Measurements from ENCODE around the gene IFT122.

Gene IFT122

GRCh38 chr3:129432036-129432435 is 8.0 kb upstream of the IFT122 start:
- Histone ChIP-seq H3K9me3 (ENCODE audit: insufficient read depth, low read length) (no peaks in the 10 kb centered on the region), H3K4me1 (ENCODE audit: insufficient read depth, insufficient read length) (peaks cover 6% of the 10 kb centered on the region), H3K36me3 (ENCODE audit: insufficient read depth, insufficient read length, low read length) (peaks cover 75% of the 10 kb centered on the region), H3K27me3 (ENCODE audit: insufficient read depth, insufficient read length) (peaks cover 14% of the 10 kb centered on the region), H3K9ac (ENCODE audit: insufficient read length, low read depth) (no peak overlapping the region), H3K4me3 (ENCODE audit: insufficient read length, low read depth) (no peak overlapping the region)
- no peak for DNase-seq (ENCODE audit: low read depth, low spot score)
- TF ChIP-seq SUZ12 (IDR thresholded peaks at IDR 0.05; ENCODE audit: extremely low read depth, insufficient read depth, insufficient read length) = no peak
- TF ChIP-seq ZNF274 (IDR thresholded peaks at IDR 0.05; ENCODE audit: low read depth, low read length) = no peak
- no peak for TF ChIP-seq YY1 (IDR thresholded peaks at IDR 0.05; ENCODE audit: insufficient read depth, insufficient read length)

- no peaks in the 10 kb centered on the region for H3K9me3 ChIP-seq (ENCODE audit: insufficient read depth, low read length)
- H3K4me1 ChIP-seq (ENCODE audit: insufficient read depth, insufficient read length) = peaks cover 6% of the 10 kb centered on the region
- DNase-seq (ENCODE audit: low read depth, low spot score) = no peak
- TF ChIP-seq SUZ12 (IDR thresholded peaks at IDR 0.05; ENCODE audit: extremely low read depth, insufficient read depth, insufficient read length) (no peak), ZNF274 (IDR thresholded peaks at IDR 0.05; ENCODE audit: low read depth, low read length) (no peak), YY1 (IDR thresholded peaks at IDR 0.05; ENCODE audit: insufficient read depth, insufficient read length) (no peak)
- no peak overlapping the region for H3K9ac ChIP-seq (ENCODE audit: insufficient read length, low read depth)
- peaks cover 81% of the 10 kb centered on the region for H3K36me3 ChIP-seq (ENCODE audit: insufficient read depth, insufficient read length, low read length)
- H3K4me3 ChIP-seq (ENCODE audit: insufficient read length, low read depth) = no peak overlapping the region
- H3K27me3 ChIP-seq (ENCODE audit: insufficient read depth, insufficient read length) = peaks cover 7% of the 10 kb centered on the region
These were observed 7.4 kb upstream of the IFT122 start for GRCh38 chr3:129432671-129433070.

- no peaks in the 10 kb centered on the region for H3K9me3 ChIP-seq (ENCODE audit: insufficient read depth, low read length)
- H3K27me3 ChIP-seq (ENCODE audit: insufficient read depth, insufficient read length) = no peaks in the 10 kb centered on the region
- DNase-seq (ENCODE audit: low read depth, low spot score) = no peak
- H3K4me1 ChIP-seq (ENCODE audit: insufficient read depth, insufficient read length) = peaks cover 6% of the 10 kb centered on the region
- no peak overlapping the region for H3K4me3 ChIP-seq (ENCODE audit: insufficient read length, low read depth)
- H3K36me3 ChIP-seq (ENCODE audit: insufficient read depth, insufficient read length, low read length) = peaks cover 89% of the 10 kb centered on the region
- no peak for TF ChIP-seq YY1 (IDR thresholded peaks at IDR 0.05; ENCODE audit: insufficient read depth, insufficient read length)
- no peak for TF ChIP-seq SUZ12 (IDR thresholded peaks at IDR 0.05; ENCODE audit: extremely low read depth, insufficient read depth, insufficient read length)
- TF ChIP-seq ZNF274 (IDR thresholded peaks at IDR 0.05; ENCODE audit: low read depth, low read length) = no peak
- no peak overlapping the region for H3K9ac ChIP-seq (ENCODE audit: insufficient read length, low read depth)
These were observed 6.5 kb upstream of the IFT122 start for GRCh38 chr3:129433565-129433964.

- no peaks in the 10 kb centered on the region for H3K9me3 ChIP-seq (ENCODE audit: insufficient read depth, low read length)
- H3K9ac ChIP-seq (ENCODE audit: insufficient read length, low read depth) = no peak overlapping the region
- TF ChIP-seq ZNF274 (IDR thresholded peaks at IDR 0.05; ENCODE audit: low read depth, low read length) (no peak), YY1 (IDR thresholded peaks at IDR 0.05; ENCODE audit: insufficient read depth, insufficient read length) (no peak), SUZ12 (IDR thresholded peaks at IDR 0.05; ENCODE audit: extremely low read depth, insufficient read depth, insufficient read length) (no peak)
- no peak for DNase-seq (ENCODE audit: low read depth, low spot score)
- no peak overlapping the region for H3K4me3 ChIP-seq (ENCODE audit: insufficient read length, low read depth)
- no peaks in the 10 kb centered on the region for H3K27me3 ChIP-seq (ENCODE audit: insufficient read depth, insufficient read length)
- H3K36me3 ChIP-seq (ENCODE audit: insufficient read depth, insufficient read length, low read length) = peaks cover 89% of the 10 kb centered on the region
- H3K4me1 ChIP-seq (ENCODE audit: insufficient read depth, insufficient read length) = peaks cover 6% of the 10 kb centered on the region
These were observed 5.9 kb upstream of the IFT122 start for GRCh38 chr3:129434140-129434539.

GRCh38 chr3:129435367-129435766 is 4.7 kb upstream of the IFT122 start:
- DNase-seq (ENCODE audit: low read depth, low spot score) = no peak
- no peak overlapping the region for H3K9ac ChIP-seq (ENCODE audit: insufficient read length, low read depth)
- no peaks in the 10 kb centered on the region for H3K9me3 ChIP-seq (ENCODE audit: insufficient read depth, low read length)
- peaks cover 79% of the 10 kb centered on the region for H3K36me3 ChIP-seq (ENCODE audit: insufficient read depth, insufficient read length, low read length)
- no peak overlapping the region for H3K4me3 ChIP-seq (ENCODE audit: insufficient read length, low read depth)
- H3K4me1 ChIP-seq (ENCODE audit: insufficient read depth, insufficient read length) = no peaks in the 10 kb centered on the region
- no peak for TF ChIP-seq YY1 (IDR thresholded peaks at IDR 0.05; ENCODE audit: insufficient read depth, insufficient read length)
- no peak for TF ChIP-seq ZNF274 (IDR thresholded peaks at IDR 0.05; ENCODE audit: low read depth, low read length)
- no peak for TF ChIP-seq SUZ12 (IDR thresholded peaks at IDR 0.05; ENCODE audit: extremely low read depth, insufficient read depth, insufficient read length)
- no peaks in the 10 kb centered on the region for H3K27me3 ChIP-seq (ENCODE audit: insufficient read depth, insufficient read length)

- peak overlapping the region; percentile 96 for H3K9ac ChIP-seq (ENCODE audit: insufficient read length, low read depth)
- H3K36me3 ChIP-seq (ENCODE audit: insufficient read depth, insufficient read length, low read length) = peaks cover 49% of the 10 kb centered on the region
- no peaks in the 10 kb centered on the region for H3K9me3 ChIP-seq (ENCODE audit: insufficient read depth, low read length)
- DNase-seq (ENCODE audit: low read depth, low spot score) = no peak
- peaks cover 2% of the 10 kb centered on the region for H3K4me1 ChIP-seq (ENCODE audit: insufficient read depth, insufficient read length)
- no peak for TF ChIP-seq ZNF274 (IDR thresholded peaks at IDR 0.05; ENCODE audit: low read depth, low read length)
- no peak for TF ChIP-seq YY1 (IDR thresholded peaks at IDR 0.05; ENCODE audit: insufficient read depth, insufficient read length)
- no peaks in the 10 kb centered on the region for H3K27me3 ChIP-seq (ENCODE audit: insufficient read depth, insufficient read length)
- H3K4me3 ChIP-seq (ENCODE audit: insufficient read length, low read depth) = peak overlapping the region; percentile 99
These were observed 703 bp upstream of the IFT122 start for GRCh38 chr3:129439226-129439816.

DNA sequence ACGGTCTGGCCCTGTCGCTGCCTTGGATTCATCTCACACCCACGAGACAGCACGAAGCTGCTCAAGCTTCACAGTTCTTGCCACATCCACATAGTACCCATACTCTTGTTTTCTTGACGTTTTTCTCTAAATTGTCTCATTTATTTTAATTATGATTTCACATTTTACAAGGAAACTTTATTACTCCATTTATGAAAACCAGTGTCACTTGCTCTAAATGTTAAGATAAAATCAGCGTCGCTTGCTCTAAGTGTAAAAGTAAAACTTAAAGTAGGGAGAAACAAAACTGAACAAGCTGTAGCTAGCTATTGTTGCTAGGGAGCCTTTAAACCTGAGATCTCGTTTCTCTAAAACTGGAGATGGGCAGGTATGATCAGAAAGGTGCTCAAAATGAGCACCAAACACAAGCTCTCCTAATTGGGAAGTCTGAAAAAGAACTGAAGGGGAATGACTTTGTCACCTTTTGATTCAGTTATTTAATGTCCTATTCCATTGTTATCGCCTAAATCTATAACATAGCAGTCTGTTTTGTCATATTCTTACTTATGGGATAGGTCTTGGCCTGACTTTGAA is 680 bp downstream of the IFT122 start:
- Histone ChIP-seq H3K4me3 (ENCODE audit: insufficient read length, low read depth) (peak overlapping the region; percentile 99), H3K27me3 (ENCODE audit: insufficient read depth, insufficient read length) (no peaks in the 10 kb centered on the region), H3K9ac (ENCODE audit: insufficient read length, low read depth) (peak overlapping the region; percentile 96), H3K9me3 (ENCODE audit: insufficient read depth, low read length) (no peaks in the 10 kb centered on the region), H3K4me1 (ENCODE audit: insufficient read depth, insufficient read length) (peaks cover 2% of the 10 kb centered on the region), H3K36me3 (ENCODE audit: insufficient read depth, insufficient read length, low read length) (peaks cover 38% of the 10 kb centered on the region)
- no peak for DNase-seq (ENCODE audit: low read depth, low spot score)
- TF ChIP-seq ZNF274 (IDR thresholded peaks at IDR 0.05; ENCODE audit: low read depth, low read length) = no peak
- TF ChIP-seq SUZ12 (IDR thresholded peaks at IDR 0.05; ENCODE audit: extremely low read depth, insufficient read depth, insufficient read length) = no peak
- no peak for TF ChIP-seq YY1 (IDR thresholded peaks at IDR 0.05; ENCODE audit: insufficient read depth, insufficient read length)

All from NT2/D1 (cell line).